ENCODE measurements around the gene ORM2.

- TF ChIP-seq CTCF (IDR thresholded peaks at IDR 0.05; ENCODE audit: insufficient read depth, low read depth, low read length) (no peak), EZH2 (IDR thresholded peaks at IDR 0.05; ENCODE audit: insufficient read depth, low read length) (no peak)
Measured at GRCh38 chr9:114291886-114292590, 37.6 kb upstream of the ORM2 start.

All from astrocyte (in vitro differentiated cells and primary cell).